HG03159 (cell line): ENCODE data around the gene SLC35B2.

ENCODE experiments used
- ATAC-seq: cut with Tn5 transposase; IDR thresholded peaks from one replicate; pipeline ENCODE4 v1.9.1; 2021; ENCODE audit warnings: mild to moderate bottlenecking, moderate library complexity; ENCODE audit not compliant: unreplicated experiment

Gene SLC35B2, protein sequence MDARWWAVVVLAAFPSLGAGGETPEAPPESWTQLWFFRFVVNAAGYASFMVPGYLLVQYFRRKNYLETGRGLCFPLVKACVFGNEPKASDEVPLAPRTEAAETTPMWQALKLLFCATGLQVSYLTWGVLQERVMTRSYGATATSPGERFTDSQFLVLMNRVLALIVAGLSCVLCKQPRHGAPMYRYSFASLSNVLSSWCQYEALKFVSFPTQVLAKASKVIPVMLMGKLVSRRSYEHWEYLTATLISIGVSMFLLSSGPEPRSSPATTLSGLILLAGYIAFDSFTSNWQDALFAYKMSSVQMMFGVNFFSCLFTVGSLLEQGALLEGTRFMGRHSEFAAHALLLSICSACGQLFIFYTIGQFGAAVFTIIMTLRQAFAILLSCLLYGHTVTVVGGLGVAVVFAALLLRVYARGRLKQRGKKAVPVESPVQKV

DNA sequence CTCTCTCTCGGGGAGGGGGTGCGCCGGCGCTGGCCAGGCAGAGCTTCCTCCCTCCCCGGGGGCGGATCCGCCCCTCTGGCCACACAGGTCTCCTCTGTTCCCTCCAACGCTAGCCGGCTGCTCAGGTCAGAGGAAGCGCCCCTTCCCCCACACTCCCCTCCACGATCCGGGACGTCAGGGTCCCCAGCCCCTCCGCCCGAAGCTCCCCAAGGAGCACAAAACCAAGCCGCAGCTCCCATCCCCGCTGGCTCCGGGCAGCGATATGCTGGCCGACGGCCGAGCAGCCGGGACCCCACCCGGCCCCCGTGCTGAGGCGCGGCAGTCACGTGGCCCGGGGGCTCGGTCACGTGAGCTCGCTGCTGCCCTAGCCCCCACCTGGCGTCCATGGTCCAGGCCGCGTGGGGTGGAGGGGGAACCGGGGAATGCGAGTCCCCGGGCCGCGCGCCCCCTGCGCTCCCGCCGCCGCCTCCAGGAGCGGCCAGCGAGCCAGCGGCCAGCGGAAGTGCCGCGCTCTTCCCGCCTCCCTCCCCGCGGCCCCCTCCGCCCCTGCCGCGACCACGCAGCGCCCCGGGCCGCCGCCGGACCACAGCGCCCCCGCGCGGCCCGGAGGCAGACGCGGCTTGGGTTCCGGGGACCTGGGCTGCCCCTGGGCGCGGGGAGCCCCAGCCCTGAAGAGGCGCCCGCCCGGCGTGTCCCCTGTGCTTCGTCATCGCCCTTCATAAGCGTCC lies at the start of gene SLC35B2:
Gene SLC35B2, minus strand, starts transcription at position 504 of the 728 bp plus-strand sequence. Its CDS starts 118 bp downstream, at position 386.
- peak; percentile 48 for ATAC-seq

DNA sequence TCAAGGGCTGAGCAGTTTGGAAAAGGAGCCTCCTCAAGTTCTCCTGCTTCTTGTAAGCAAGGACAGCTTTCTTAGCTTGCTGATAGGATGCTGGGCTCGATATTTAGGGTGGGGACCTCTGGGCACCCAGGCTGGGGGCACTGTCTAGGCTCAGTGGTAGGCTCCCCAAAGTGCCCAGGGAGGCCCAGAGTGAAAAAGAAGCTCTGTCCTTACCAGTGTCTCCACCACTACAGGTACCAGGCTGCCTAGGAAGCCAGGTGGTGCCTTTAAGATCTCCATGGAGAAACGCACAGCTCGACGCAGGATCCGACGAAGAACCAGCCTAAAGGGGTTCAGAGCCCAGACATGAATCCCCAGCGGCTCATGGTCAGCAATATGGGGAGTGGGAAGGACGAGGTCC lies 49.4 kb upstream of the SLC35B2 start:
- no peak for ATAC-seq

DNA sequence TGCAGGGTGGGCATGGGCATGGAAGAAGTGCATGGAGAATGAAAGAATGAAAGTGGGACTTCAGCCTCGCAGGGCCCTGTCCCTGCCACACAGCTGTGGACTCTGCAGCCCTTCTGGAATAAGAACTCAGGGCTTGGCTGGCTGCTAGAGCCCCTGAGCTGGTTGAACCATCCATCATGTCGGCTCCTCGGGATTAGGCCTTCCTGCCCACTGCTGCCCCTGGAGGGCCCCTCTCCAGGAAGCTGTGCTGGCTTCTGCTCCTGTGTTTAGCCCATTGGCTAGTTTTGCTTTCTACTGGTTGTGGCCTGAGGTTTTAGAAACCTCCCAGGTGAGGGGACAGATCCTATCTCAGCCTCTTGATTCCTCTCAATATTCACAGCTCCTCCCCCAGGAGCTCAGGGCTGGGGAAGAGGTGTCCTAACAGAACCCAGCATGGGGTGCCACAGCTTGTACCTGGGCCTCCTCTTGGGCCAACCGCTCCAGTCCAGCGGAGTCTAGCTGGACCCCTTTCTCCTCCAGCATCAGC lies 47.9 kb upstream of the SLC35B2 start:
- ATAC-seq = no peak

DNA sequence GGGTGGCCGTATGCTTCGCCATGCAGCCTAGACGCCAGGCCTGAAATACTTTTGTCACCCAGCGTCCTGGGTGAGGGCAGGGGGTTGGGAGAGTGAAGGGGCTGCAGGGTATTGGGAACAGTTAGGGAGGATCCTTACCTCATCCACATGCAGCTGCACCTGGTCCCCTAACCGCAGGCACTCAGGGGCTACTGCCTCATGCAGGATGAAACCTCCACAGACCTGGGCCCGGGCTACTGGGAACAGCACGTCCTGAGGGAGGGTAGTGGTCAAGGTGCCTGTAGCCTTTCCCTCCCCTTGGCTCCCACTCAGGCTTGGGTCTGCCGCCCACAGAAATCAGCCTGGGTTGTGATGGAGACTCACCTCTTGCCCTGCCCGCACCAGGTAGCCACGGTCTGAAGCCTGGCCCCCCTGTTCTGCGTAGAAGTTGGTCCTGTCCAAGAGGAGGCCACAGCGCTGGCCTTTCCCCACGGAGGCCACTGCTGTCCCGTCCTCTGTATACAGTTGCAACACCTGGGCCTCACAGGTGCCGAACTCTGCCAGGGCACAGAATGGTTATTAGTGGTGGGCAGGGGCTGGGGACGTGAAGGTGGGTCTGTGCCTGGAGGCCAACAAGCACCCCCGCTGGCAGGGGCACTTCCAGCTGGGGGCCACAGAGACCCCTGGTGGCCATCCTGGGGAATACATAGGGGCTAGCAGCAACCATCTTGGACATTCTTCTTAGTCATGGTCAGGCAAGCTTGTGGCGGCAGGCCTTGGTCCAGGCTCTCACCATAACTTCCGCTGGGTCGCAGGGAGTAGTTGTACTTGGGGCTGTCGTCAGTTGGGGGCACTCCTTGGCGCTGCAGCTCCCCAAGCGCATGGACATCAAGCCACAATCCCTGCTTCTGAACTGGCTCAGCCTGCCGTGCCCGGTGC lies 47.2 kb upstream of the SLC35B2 start:
- ATAC-seq = no peak

DNA sequence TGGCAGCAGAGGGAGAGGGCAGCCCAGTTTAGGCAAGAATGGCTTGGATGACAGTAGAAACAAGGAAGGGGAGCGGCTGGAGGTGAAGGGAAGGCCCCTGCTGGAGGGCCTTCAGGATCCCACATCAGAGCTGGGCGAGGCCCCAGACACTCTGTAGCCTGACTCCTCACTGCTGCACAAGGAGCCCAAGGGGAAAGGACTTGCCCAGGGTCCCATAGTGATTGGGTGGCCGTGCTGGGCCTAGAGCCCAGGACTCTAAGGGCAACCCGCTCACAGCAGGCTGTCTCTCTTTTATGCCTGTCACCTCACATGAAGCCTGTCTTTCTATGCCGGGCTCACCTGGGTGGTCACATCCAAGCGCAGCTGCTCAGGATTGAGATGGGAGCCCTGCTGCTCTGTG lies 46.5 kb upstream of the SLC35B2 start:
- ATAC-seq = no peak

DNA sequence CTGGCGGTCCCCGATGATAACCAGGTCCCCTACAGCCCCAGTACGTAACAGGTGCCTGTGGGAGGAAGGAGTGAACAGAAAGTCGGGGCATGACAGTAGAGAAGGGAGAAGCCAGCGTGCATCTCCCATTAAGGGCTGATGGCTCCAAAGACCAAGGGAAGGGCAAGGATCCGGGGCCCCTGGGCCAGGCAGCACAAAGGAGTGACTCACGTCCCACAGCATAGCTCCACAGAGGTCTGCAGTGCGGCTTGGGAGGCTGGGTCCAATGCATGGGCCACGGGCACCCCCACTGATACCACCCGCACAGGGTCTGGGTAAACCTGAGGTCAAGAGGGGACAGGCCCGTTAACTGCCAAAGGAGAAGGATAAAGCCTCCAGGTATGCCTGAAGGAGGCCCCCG lies 45.5 kb upstream of the SLC35B2 start:
- no peak for ATAC-seq

DNA sequence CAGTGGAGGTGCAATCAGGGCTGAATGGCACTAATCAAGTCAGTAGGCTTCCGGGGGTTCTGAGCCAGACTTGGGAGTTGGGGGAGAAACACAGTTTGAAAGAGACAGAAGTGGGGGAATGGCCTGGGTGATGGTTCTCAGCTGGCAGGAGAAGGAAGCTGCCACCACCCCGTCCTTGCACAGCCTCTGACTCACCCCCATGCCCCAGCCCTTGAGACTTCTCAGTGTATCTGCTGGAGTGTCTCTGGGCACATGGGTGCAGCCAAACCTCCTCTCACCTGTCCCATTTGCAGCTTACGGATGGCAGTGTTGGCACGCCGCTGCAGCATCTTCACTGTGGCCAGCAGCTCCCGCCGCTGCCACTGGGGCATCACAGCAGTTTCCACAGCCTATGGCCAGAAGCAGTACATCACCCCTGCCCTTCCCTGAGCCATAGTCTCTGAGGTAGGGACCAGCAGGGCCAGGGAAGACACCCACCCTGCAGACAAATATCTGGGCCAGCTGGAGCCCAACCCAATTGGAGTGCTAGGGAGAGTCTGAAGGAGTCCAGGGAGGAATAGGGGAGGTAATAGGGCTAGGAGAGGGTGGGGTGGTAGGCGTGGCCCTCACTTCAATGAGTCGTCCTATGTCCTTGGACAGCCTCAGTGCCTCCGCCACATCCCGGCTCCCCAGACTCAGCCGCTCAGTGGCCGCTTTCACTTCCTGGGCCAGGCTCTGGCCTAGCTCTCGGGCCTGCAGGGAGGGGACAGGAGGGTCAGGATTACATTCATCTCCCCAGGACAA lies 44.6 kb upstream of the SLC35B2 start:
- no peak for ATAC-seq

DNA sequence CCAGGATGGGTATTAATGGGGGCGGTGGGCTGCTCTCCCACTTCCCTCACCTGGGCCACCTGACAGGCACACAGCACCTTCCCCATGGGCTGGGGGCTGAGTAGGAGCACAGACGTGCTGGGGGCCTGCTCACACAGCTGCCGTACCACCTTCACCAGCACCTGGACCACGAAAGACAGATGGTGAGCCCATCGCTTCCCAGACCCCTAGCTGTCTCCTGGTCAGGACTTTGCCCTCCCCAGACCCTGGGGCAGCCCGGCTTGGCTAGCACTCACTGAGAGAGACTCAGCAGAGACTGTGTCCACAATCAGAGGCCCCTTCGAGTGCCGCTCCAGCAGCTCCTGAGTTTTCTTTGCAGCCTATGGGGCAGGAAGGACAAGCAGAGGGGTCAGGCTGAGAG lies 43.8 kb upstream of the SLC35B2 start:
- no peak for ATAC-seq

DNA sequence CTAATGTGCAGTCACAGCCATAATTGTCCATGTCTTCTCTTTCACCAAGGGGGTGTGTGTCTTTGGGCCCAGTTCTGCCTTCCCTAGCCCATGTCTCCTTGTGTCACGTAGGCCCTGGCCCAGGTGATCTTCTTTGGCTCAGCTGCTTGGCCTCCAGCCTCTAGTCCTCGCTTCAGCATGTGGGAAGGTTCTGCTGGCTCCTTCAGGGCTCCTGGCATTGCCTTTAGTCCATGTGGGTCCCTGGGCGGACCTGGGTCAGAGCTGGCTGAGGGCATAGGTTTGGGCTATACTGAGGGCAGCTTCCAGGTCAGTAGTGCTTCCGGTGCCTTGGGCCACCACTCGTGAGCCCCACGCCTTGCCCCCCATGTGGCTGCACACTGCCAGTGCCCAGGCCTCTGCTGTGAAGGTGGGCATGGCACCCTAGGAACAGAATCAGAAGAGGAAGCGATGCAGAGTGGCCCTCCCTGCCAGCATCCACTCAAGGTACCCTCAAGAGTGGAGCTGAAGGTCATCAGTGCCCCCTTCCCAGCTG lies 43.0 kb upstream of the SLC35B2 start:
- ATAC-seq = no peak

DNA sequence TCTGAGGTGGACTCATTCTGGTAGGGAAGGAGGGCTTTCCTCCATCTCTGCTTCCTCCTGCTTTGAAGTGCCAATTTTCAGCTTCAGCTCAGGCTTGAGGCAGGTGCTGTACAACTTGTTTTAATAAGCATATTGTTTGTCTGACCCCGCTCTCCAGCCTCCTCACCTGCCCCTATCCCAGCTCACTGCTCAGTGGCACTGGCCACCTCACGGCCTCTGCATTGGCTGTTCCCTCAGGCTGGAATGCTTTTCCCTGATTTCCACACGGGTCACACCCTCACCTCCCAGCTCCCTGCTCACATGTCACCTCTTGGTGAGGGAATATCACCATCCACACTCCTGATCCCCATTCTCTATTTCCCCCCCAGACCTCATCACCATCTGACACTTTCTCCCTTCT lies 41.5 kb upstream of the SLC35B2 start:
- ATAC-seq = no peak

DNA sequence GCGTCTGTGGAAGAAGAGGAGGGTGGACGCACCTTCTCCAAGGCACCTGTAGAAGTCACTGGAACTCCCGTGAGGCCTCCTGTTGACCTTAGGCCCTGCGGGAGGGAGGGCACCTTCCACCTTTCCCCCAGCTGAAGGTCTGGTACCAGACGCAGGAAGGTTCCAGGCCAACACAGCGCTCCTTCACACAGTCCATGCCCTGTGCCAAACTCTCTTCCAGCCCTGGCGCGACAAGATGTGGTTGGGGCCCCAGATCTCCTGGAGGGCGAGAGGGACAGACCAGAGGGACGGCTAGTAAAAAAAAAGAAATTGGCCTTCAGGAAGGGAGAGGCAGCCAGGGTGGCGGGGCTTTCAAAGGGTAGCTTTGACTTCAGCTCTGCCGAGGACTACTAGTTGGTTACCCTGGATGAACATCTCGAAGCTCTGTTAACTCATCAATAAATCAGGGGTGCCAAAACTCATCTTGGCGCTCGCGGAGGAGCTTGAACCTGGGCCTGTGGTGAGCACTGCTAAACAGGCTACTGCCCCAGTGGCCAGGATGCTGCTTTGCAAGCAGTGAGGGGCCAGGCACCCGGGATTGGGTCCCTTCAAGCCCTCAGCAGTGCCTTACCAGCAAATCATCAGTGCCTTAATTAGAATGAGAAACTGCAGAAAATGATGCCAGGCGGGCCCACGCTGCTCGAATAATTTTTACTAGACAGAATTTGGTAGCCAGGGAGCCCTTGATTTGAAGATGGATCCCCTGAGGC lies 40.9 kb upstream of the SLC35B2 start:
- no peak for ATAC-seq

DNA sequence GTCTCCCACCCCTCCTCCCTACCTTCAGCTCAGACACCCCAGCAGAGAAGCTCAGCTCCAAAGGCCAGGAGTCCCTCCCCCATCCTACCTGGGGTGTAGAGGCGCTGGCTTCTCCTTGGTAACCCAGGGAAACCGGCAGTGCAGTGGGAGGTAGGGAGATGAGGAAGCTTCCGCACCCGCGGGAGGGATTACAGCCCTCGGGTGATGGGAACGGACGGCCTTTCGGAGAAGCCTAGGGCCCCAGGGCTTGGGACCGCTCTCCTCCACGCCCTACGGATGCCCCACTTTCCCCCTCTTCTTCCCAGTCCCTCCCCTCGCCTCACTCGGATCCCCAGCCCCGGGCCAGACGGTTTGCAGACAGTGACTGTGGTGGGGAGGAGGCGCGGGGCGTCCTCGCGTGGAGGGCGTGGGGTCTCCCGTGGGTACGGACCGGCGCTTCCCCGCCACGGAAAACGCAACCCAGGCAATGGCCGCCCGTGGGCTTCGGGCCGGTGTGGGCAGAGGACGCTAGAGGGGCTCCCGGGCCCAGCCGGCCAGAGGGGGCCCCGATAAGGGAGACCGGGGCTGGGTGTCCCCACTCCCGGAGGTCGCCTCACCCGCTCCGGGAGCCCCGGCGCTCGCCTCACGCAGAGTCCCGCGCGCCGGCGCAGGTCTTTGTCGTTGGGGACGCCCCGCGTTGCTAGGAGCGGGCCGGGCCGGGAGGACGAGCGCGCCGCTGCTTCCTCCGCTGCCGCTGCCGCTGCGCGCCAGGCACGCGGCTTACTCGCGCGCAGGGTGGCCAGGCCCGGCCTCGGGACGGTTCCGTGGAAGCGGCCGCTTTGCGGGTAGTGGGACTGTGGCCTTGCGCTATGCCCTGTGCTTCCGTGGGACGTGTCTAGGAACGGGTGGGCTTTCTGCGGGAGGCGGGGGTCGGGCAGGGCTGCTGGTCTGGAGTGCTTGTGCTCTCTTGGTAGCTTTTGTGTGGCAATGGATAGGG lies 40.0 kb upstream of the SLC35B2 start:
- ATAC-seq = no peak

DNA sequence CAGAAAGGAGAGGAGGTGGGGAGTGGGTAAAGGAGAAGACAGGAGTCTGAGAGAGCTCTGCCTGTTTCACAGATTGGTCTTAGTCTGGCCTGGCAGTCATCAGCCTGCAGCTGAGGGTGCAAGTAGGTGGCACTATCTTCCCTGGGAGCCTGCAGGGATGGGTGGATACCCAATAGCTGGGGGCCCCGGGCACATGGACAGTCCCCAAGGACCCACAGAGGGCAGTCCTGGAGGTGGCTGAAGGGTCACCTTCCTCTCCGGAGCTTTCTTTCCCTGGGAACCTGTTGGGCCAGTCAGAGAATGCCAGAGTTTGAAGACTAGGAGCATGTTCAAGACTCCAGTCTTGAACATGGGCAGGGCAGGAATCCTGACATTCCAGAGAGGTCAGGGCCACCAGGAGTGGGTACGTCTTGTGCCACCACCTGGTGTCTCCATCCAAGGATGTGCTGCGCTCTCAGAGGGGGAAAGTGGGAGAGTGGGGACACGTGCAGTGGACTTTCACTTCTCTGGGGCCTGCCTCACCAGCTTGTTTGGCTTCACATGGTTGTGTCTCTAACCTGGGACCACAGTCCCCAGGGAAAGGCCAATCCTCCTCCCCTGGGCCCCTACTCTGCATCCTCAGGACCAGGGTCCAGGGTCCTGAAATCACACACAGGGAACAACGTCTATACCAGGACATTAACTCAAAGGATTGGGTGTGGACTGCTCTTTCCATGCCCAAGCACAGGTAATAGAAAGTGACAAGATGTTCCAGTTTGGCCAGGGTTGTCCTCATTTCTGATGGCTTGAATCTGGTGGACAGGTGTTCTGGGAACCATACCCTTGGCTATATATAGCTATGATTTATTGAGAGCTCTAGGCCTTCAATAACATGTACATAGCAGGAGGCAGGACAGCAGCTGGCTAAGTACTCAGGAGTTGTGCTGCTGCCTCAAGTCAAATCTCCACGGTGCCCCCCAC lies 37.8 kb upstream of the SLC35B2 start:
- ATAC-seq = no peak

DNA sequence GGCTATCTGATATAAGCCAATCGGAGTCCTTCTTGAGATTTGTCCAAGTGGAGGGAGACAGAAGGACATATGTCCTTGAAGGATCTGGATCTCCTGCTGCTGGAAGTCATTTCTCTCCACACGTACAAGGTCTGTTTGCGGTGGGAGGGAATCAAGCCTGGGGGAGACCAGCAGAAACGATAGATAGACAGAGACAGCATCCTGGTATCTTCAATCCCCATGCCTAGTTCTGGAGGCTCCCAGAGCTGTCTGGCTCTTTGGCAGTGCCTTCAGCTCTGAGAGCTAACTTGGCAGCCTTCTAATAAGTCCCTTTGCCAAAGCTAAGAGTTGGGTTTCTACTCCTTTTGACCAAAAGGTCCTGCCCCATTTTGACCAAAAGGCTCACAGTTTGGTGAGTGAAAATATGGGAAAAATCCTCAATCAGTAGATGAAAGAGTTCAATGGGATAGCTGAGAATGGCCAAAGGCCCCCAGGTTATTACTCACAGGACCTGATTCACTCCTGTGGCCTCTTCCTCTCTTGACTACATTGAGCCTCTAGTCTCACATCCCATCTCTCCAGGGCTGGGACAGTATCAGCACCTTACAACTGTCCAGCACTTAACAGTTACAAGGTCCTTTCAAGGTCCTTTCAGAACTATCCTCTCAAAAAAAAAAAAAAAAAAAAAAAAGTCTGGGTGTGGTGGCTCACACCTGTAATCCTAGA lies 35.5 kb upstream of the SLC35B2 start:
- no peak for ATAC-seq

DNA sequence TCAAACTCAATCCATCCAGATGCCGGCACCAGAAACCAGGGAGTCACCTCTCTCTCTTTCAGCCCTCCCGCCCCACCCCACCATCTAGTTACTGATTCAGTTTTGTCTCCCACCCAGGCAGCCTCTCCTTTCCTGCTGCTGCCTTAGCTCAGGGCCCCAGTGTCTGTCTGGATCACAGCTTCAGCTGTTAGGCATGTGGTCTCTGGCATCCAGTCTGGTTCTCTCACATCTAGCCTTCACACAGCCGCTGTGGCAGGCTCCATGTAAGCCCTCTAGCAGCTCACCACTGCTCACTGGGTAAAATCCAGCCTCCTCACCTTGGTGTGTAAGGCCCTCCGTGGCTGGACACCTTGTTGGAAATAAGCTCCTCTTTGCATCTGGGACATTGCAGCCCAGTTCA lies 34.5 kb upstream of the SLC35B2 start:
- ATAC-seq = no peak

DNA sequence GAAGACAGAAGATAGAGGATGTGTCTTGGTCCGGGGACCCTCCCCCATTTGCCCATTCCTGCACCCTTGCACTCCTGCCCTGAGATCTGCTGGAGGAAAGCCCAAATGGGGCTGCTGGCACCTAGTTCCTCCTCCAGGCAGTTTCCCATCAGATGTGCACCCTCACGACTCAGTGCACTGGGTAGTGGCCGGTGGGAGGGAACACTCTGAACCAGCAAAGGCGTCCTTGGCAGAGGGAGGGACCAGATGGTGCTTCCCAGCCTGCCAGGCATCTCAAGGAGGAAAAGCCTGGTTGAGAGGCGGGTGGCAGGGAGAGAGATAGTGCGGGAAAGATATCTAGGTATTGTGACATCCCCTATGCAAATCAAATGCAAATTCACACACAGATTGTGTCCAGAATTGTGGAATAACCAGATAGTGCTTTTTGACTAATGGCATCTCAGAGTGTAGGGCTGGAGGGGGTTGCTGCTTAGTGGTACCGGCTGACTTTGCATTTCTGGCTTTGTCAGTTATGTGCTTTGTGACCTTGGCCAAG lies 32.5 kb upstream of the SLC35B2 start:
- no peak for ATAC-seq
